Endothelial cell of umbilical vein (primary cell): ENCODE data around the gene CYP19A1. TPM values are rescaled to one million over a fixed set of nuclear protein-coding genes. Genes with fewer than 3 reads are reported as not detected.

Experiments used
- BruUV-seq: library from RNA; stranded (reverse); fragments of 400-500 nt; replicated peaks from 2 replicates; lab custom pipeline; 2021; lab: Mats Ljungman, UMichigan
- CTCF ChIA-PET: fragments of 300-600, 350-600 bp; sonication (Branson Sonifier 250); formaldehyde crosslinking; loops from one replicate; lab custom pipeline; 2021; ENCODE audit warnings: antibody characterized with exemption, inconsistent platforms; lab: Charles Lee
- POLR2A ChIA-PET: fragments of 300-600, 350-600 bp; sonication (Branson Sonifier 250); formaldehyde crosslinking; loops from one replicate; lab custom pipeline; 2021; ENCODE audit warnings: antibody characterized with exemption, inconsistent platforms; lab: Charles Lee
- DNase-seq: peaks from one replicate; pipeline ENCODE4 v3.0.0-alpha.2; 2011; ENCODE audit warnings: low read depth, low spot score
- FAIRE-seq: peaks from 2 replicates; lab custom pipeline; 2011; peaks lifted over from hg19 to GRCh38; lab: Jason Lieb, UNC
- H2AFZ ChIP-seq: 2 replicates; pipeline ENCODE4 v1.6.0; 2012; ENCODE audit warnings: low read depth, low read length, control low read depth, inconsistent platforms
- H3K27ac ChIP-seq: 2 replicates; pipeline ENCODE4 v1.5.1; 2011; ENCODE audit warnings: low read depth, mild to moderate bottlenecking, control low read depth, low read length, moderate library complexity; ENCODE audit not compliant: insufficient read depth
- H3K27me3 ChIP-seq, 2 experiments: 2 replicates each; pipeline versions ENCODE4 v1.6.0 to v1.6.1; 2011; ENCODE audit warnings: low read length in 2 of 2, mixed read lengths in 1 of 2; ENCODE audit not compliant: control insufficient read depth in 2 of 2, insufficient read depth in 2 of 2
- H3K36me3 ChIP-seq, 2 experiments: 2 replicates in 1 of 2; 3 replicates in 1 of 2; pipeline ENCODE4 v1.5.1; 2011; ENCODE audit warnings: low read length in 2 of 2, mild to moderate bottlenecking in 1 of 2, moderate library complexity in 1 of 2; ENCODE audit not compliant: control insufficient read depth in 2 of 2, insufficient read depth in 2 of 2; ENCODE audit errors: extremely low read depth in 1 of 2
- H3K4me1 ChIP-seq: 3 replicates; pipeline ENCODE4 v1.5.1; 2011; ENCODE audit warnings: mild to moderate bottlenecking, low read length; ENCODE audit not compliant: control insufficient read depth, insufficient read depth; ENCODE audit errors: extremely low read depth
- H3K4me2 ChIP-seq: 2 replicates; pipeline ENCODE4 v1.6.1; 2011; ENCODE audit warnings: low read length, control low read depth, mixed read lengths; ENCODE audit not compliant: insufficient read depth
- H3K4me3 ChIP-seq, 3 experiments: fragments of 200-600 bp in 1 of 3; sonication (generic), shearing (Covaris generic) in 1 of 3; replicated peaks in 1 of 3; 2 replicates each; pipeline ENCODE4 v1.5.1; 2011 to 2016; ENCODE audit warnings: control low read depth in 3 of 3, low read length in 3 of 3, mild to moderate bottlenecking in 2 of 3, inconsistent platforms in 1 of 3, low read depth in 1 of 3, moderate library complexity in 1 of 3; ENCODE audit not compliant: insufficient read depth in 1 of 3
- H3K79me2 ChIP-seq: 2 replicates; pipeline ENCODE4 v1.6.0; 2012; ENCODE audit warnings: low read length, inconsistent platforms; ENCODE audit not compliant: control insufficient read depth, insufficient read depth
- H3K9ac ChIP-seq: replicated peaks from 2 replicates; pipeline ENCODE3; 2011; ENCODE audit warnings: low read length, control low read depth; ENCODE audit not compliant: insufficient read depth; ENCODE audit errors: extremely low read depth
- H3K9me1 ChIP-seq: replicated peaks from 3 replicates; pipeline ENCODE4 v1.6.0; 2011; ENCODE audit warnings: mild to moderate bottlenecking, low read length; ENCODE audit not compliant: control insufficient read depth, insufficient read depth; ENCODE audit errors: extremely low read depth
- H3K9me3 ChIP-seq: replicated peaks from 2 replicates; pipeline ENCODE4 v1.5.1; 2012; ENCODE audit warnings: low read length, inconsistent platforms; ENCODE audit not compliant: control insufficient read depth, insufficient read depth
- H4K20me1 ChIP-seq: replicated peaks from 2 replicates; pipeline ENCODE3; 2011; ENCODE audit warnings: mild to moderate bottlenecking, low read length; ENCODE audit not compliant: control insufficient read depth, insufficient read depth; ENCODE audit errors: extremely low read depth
- EZH2 ChIP-seq: IDR thresholded peaks from 2 replicates; pipeline ENCODE4 v1.6.1; 2012; ENCODE audit warnings: borderline replicate concordance, low read depth, mild to moderate bottlenecking, moderate library complexity, low read length, inconsistent platforms; ENCODE audit not compliant: severe bottlenecking
- FOS ChIP-seq: IDR thresholded peaks from 2 replicates; pipeline ENCODE4 v1.6.1; 2011; ENCODE audit warnings: mild to moderate bottlenecking, low read length, moderate library complexity, borderline replicate concordance; ENCODE audit not compliant: insufficient read depth
- GATA2 ChIP-seq: IDR thresholded peaks from 2 replicates; pipeline ENCODE4 v1.7.0; 2011; ENCODE audit warnings: low read depth, mild to moderate bottlenecking, moderate library complexity, mixed read lengths, low read length; ENCODE audit not compliant: insufficient read length, insufficient read depth
- JUN ChIP-seq: IDR thresholded peaks from 2 replicates; pipeline ENCODE4 v1.6.1; 2011; ENCODE audit warnings: borderline replicate concordance, low read depth; ENCODE audit not compliant: insufficient read length, insufficient read depth
- MYC ChIP-seq: IDR thresholded peaks from one replicate; pipeline ENCODE4 v1.6.1; 2011; ENCODE audit warnings: mild to moderate bottlenecking, low read depth, low read length
- POLR2A ChIP-seq: IDR thresholded peaks from 2 replicates; pipeline ENCODE4 v1.6.1; 2012; ENCODE audit warnings: low read depth, mild to moderate bottlenecking, control low read depth, low read length
- POLR2AphosphoS5 ChIP-seq: IDR thresholded peaks from 2 replicates; pipeline ENCODE4 v1.6.1; 2012; ENCODE audit warnings: low read depth, mild to moderate bottlenecking, control low read depth, low read length, moderate library complexity; ENCODE audit not compliant: insufficient read depth
- dilution Hi-C: fragments of 300-500 bp; cut with MboI; formaldehyde crosslinking; loops from one replicate; pipeline ENCODE4 v1.15.0; 2019; ENCODE audit warnings: low sequenced_read_pairs; ENCODE audit not compliant: extremely low pct_ligation_motif_present
- intact Hi-C: fragments of 100-400 bp; cut with micrococcal nuclease; formaldehyde crosslinking; loops from one replicate; pipeline ENCODE4 v1.10.0; 2022
- polyA plus RNA-seq, 4 experiments: library from polyadenylated mRNA; depleted of rRNA in 3 of 4; stranded (reverse) in 3 of 4; unstranded in 1 of 4; fragments of >200 nt; gene quantifications; 2 replicates each; pipeline versions ENCODE4 v1.2.1 to v1.2.3, GENCODE V29; 2011 to 2012; ENCODE audit warnings: missing spikeins in 1 of 4
- total RNA-seq: library from RNA; stranded (reverse); gene quantifications from 2 replicates; pipeline ENCODE4 v1.2.3, GENCODE V29; 2021
- TF ChIP-seq, protein P1 (sequence below): IDR thresholded peaks from 2 replicates; pipeline ENCODE4 v1.6.1; 2011; ENCODE audit not compliant: insufficient read depth, insufficient read length
- TF ChIP-seq, protein P2 (sequence below), 2 donors: IDR thresholded peaks; 1 replicate in 1 of 2; 2 replicates in 1 of 2; pipeline ENCODE4 v1.5.1; 2011; ENCODE audit warnings: low read length in 2 of 2, mild to moderate bottlenecking in 2 of 2, moderate library complexity in 2 of 2, control low read depth in 1 of 2, inconsistent platforms in 1 of 2, low read depth in 1 of 2; ENCODE audit not compliant: insufficient read depth in 1 of 2; ENCODE audit errors: extremely low read depth in 1 of 2

CYP19A1 gene
- total and polyA plus RNA-seq, 2 donors (not counting 3 experiments of a cell fraction or from before 2014, with no cell fraction given): not detected

- dilution Hi-C loops: no loop called here
- H3K36me3 ChIP-seq: no peaks in the 10 kb centered on the region
- H3K4me1 ChIP-seq: no peaks in the 10 kb centered on the region
- POLR2A ChIA-PET: no interaction called here
- H2AFZ ChIP-seq: no peak overlapping the region
- H3K27me3 ChIP-seq: peaks cover 85 to 91% of the 10 kb centered on the region in 2 experiments
- peak; percentile 21 for FAIRE-seq
- H3K79me2 ChIP-seq: no peaks in the 10 kb centered on the region
- H3K27ac ChIP-seq: no peak overlapping the region
- no TSS peak for BruUV-seq
- intact Hi-C loops: no loop called here
- TF ChIP-seq MYC: no peak
- TF ChIP-seq, protein P1, sequence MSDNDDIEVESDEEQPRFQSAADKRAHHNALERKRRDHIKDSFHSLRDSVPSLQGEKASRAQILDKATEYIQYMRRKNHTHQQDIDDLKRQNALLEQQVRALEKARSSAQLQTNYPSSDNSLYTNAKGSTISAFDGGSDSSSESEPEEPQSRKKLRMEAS: no peak
- TF ChIP-seq, protein P2, sequence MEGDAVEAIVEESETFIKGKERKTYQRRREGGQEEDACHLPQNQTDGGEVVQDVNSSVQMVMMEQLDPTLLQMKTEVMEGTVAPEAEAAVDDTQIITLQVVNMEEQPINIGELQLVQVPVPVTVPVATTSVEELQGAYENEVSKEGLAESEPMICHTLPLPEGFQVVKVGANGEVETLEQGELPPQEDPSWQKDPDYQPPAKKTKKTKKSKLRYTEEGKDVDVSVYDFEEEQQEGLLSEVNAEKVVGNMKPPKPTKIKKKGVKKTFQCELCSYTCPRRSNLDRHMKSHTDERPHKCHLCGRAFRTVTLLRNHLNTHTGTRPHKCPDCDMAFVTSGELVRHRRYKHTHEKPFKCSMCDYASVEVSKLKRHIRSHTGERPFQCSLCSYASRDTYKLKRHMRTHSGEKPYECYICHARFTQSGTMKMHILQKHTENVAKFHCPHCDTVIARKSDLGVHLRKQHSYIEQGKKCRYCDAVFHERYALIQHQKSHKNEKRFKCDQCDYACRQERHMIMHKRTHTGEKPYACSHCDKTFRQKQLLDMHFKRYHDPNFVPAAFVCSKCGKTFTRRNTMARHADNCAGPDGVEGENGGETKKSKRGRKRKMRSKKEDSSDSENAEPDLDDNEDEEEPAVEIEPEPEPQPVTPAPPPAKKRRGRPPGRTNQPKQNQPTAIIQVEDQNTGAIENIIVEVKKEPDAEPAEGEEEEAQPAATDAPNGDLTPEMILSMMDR (IDR thresholded peaks at IDR 0.05; ENCODE audit: extremely low read depth in 1 of 2, insufficient read depth in 1 of 2, low read depth in 1 of 2, low read length in 2 of 2): no peak
- no peak for TF ChIP-seq GATA2
- TF ChIP-seq POLR2AphosphoS5: no peak
- no peak for TF ChIP-seq POLR2A
- peak; percentile 49 for TF ChIP-seq FOS
- no peak for TF ChIP-seq EZH2
- peak; percentile 36 for TF ChIP-seq JUN
- H3K4me2 ChIP-seq: no peak overlapping the region
- no peaks in the 10 kb centered on the region for H4K20me1 ChIP-seq
- H3K4me3 ChIP-seq: no peak overlapping the region
- no peak for DNase-seq
- H3K9me1 ChIP-seq: no peaks in the 10 kb centered on the region
- no peak overlapping the region for H3K9ac ChIP-seq
- H3K9me3 ChIP-seq: no peaks in the 10 kb centered on the region
- CTCF ChIA-PET: interaction anchor here (1.3 to 2.7 kb wide), 5 partner anchors 9 to 150 kb away, joined by 3 to 11 read pairs (median 5); no protein-coding TSS in a partner anchor
These were observed 25.4 kb downstream of the CYP19A1 start for GRCh38 chr15:51313074-51313393.
